Type B pancreatic cell (in vitro differentiated cells): ENCODE data around the gene TBL1X. TPM values are rescaled to one million over a fixed set of nuclear protein-coding genes. Genes with fewer than 3 reads are reported as not detected.

Source experiments
- DNase-seq: peaks from one replicate; pipeline ENCODE4 v3.0.0; 2021; ENCODE audit warnings: mixed read lengths; ENCODE audit not compliant: unreplicated experiment; ENCODE audit errors: extremely low spot score
- H3K27ac Mint-ChIP-seq: 2 replicates; pipeline ENCODE4 v1.8.0; 2021; ENCODE audit warnings: mild to moderate bottlenecking, mixed read lengths
- H3K27me3 Mint-ChIP-seq: 2 replicates; pipeline ENCODE4 v1.8.0; 2021; ENCODE audit warnings: mixed read lengths
- H3K36me3 Mint-ChIP-seq: 2 replicates; pipeline ENCODE4 v1.8.0; 2021; ENCODE audit warnings: mixed read lengths
- H3K4me1 Mint-ChIP-seq: one replicate; pipeline ENCODE4 v1.8.0; 2021; ENCODE audit warnings: mixed read lengths; ENCODE audit not compliant: unreplicated experiment
- H3K4me3 Mint-ChIP-seq: 2 replicates; pipeline ENCODE4 v1.8.0; 2021; ENCODE audit warnings: mild to moderate bottlenecking, mixed read lengths
- H3K9me3 Mint-ChIP-seq: 2 replicates; pipeline ENCODE4 v1.8.0; 2021; ENCODE audit warnings: mixed read lengths
- CTCF ChIP-seq: fragments of 200-600 bp; sonication (generic); conservative IDR thresholded peaks from 2 replicates; pipeline ENCODE4 v1.5.0; 2021; ENCODE audit warnings: antibody characterized with exemption, mild to moderate bottlenecking
- total RNA-seq: library from RNA; stranded (reverse); gene quantifications from 2 replicates; pipeline ENCODE4 v1.2.1, GENCODE V29; 2021; ENCODE audit warnings: low replicate concordance

The TBL1X gene
- total RNA-seq, 1 donor from 2014 or later: 41.3 TPM

- Mint-ChIP-seq H3K27ac (no peak overlapping the region), H3K4me3 (no peak overlapping the region)
Measured at GRCh38 chrX:9501362-9501761, 36.5 kb downstream of the TBL1X start.

GRCh38 chrX:9503261-9503660, 38.4 kb downstream of the TBL1X start:
- no peaks in the 10 kb centered on the region for H3K4me1 Mint-ChIP-seq
- no peaks in the 10 kb centered on the region for H3K27me3 Mint-ChIP-seq
- H3K4me3 Mint-ChIP-seq: no peak overlapping the region
- H3K27ac Mint-ChIP-seq: no peak overlapping the region
- peaks cover 23% of the 10 kb centered on the region for H3K9me3 Mint-ChIP-seq
- DNase-seq: no peak
- no peak for TF ChIP-seq CTCF
- H3K36me3 Mint-ChIP-seq: peaks cover 43% of the 10 kb centered on the region

More at GRCh38 chrX:9501362-9501761, 36.5 kb downstream of the TBL1X start:
- no peaks in the 10 kb centered on the region for H3K27me3 Mint-ChIP-seq
- peaks cover 20% of the 10 kb centered on the region for H3K9me3 Mint-ChIP-seq
- TF ChIP-seq CTCF: no peak
- DNase-seq: no peak
- H3K36me3 Mint-ChIP-seq: peaks cover 37% of the 10 kb centered on the region
- H3K4me1 Mint-ChIP-seq: peaks cover 3% of the 10 kb centered on the region

DNA sequence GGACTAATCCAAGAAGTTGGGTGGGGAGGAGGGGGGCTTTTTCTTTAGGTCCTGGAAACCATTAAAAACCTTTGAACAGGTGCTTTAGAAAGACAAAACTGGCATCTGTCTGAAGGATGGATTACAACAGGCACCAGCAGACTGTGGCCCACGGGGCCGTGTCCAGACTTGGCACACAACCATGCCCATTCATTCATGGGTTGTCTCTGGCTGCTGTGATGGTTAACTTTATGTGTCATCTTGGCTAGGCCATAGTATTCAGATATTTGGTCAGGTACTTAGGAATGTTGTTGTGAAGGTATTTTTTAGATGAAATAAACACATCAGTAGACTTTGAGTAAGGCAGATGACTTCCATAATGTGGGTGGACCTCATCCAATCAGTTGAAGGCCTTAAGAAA, 45.5 kb downstream of the TBL1X start:
- no peak overlapping the region for H3K27ac Mint-ChIP-seq
- H3K4me3 Mint-ChIP-seq: no peak overlapping the region
- H3K4me1 Mint-ChIP-seq: peaks cover 3% of the 10 kb centered on the region
- H3K9me3 Mint-ChIP-seq: peaks cover 13% of the 10 kb centered on the region
- no peak for DNase-seq
- TF ChIP-seq CTCF: no peak
- peaks cover 32% of the 10 kb centered on the region for H3K36me3 Mint-ChIP-seq
- no peaks in the 10 kb centered on the region for H3K27me3 Mint-ChIP-seq

- peaks cover 30% of the 10 kb centered on the region for H3K36me3 Mint-ChIP-seq
- no peak for DNase-seq
- H3K9me3 Mint-ChIP-seq: peaks cover 11% of the 10 kb centered on the region
- H3K27ac Mint-ChIP-seq: no peak overlapping the region
- TF ChIP-seq CTCF: no peak
- H3K4me3 Mint-ChIP-seq: no peak overlapping the region
- no peaks in the 10 kb centered on the region for H3K27me3 Mint-ChIP-seq
- H3K4me1 Mint-ChIP-seq: peaks cover 7% of the 10 kb centered on the region
Measured at GRCh38 chrX:9510980-9511379, 46.1 kb downstream of the TBL1X start.

DNA sequence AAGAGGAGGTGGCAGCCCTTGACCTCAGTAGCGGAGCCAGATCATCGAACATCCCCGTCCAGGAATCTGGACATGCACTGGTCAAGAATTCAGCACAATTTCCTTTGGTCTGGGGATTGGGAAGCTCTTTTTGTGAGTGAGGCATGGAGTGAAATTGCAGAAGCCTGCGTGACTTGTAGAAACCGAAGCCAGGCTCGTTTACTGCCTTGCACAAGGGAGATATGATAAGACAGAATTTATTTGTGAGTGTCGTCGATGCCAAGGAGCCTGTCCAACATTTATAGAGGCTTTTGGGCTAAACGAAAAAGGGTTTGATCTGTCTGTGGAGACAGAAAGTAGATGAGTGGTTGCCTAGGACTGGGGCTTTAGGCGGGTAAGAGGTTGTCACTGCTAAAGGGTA, 50.6 kb downstream of the TBL1X start:
- peaks cover 31% of the 10 kb centered on the region for H3K4me1 Mint-ChIP-seq
- H3K36me3 Mint-ChIP-seq: peaks cover 16% of the 10 kb centered on the region
- no peak for TF ChIP-seq CTCF
- no peak for DNase-seq
- no peak overlapping the region for H3K4me3 Mint-ChIP-seq
- peaks cover 4% of the 10 kb centered on the region for H3K9me3 Mint-ChIP-seq
- H3K27me3 Mint-ChIP-seq: no peaks in the 10 kb centered on the region
- H3K27ac Mint-ChIP-seq: peak overlapping the region; percentile 29

GRCh38 chrX:9515973-9516538, 51.2 kb downstream of the TBL1X start:
- no peak overlapping the region for H3K4me3 Mint-ChIP-seq
- no peak for DNase-seq
- no peak overlapping the region for H3K27ac Mint-ChIP-seq
- peaks cover 4% of the 10 kb centered on the region for H3K9me3 Mint-ChIP-seq
- H3K4me1 Mint-ChIP-seq: peaks cover 32% of the 10 kb centered on the region
- no peak for TF ChIP-seq CTCF
- peaks cover 17% of the 10 kb centered on the region for H3K36me3 Mint-ChIP-seq
- no peaks in the 10 kb centered on the region for H3K27me3 Mint-ChIP-seq
